CD4-positive, alpha-beta T cell treated with Interleukin-6 at 100 ng/mL for 8 hours (primary cell): ENCODE data around the gene NR4A2.

Experiments used
- DNase-seq: peaks from one replicate; pipeline ENCODE4 v3.0.0-alpha.2; 2020; ENCODE audit warnings: mixed read lengths, low spot score

NR4A2 gene

DNA sequence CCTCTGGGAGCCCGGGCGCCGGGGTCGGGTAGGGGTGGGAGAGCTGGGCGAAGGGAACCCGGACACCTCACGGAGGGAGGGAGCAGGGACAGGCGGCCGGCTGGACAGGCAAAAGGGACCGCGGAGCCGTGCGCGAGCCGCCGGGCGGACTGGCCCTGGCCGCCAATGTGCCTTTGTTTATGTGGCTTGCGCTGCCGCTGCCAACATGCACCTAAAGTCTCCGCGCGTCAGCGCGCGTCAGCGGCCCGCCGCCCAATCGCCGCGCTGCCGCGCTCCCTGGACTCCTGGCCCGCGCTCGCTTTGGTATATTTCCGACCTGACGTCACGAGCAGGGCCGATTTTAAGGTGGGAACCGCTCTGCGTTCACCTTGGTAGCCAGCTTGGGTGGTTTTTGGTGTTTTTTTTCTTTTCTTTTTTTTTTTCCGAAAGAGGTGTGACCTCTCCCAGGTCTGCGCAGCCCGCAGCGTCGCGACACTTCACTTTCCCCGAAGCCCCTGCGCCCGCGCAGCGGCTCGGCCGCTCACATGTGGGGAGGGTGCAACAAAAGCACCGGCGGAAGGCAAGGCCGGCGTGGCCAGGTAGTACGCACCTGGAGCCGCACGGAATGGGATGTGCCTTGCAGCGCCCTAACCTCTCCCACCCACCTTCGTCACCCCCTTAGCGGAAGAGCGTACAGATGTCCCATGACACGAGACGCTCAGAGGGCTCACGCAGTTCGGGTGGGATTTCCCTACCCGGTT is at the start of gene NR4A2:
Gene NR4A2 (minus strand): TSS at position 188 of the 740 bp plus-strand sequence. CDS start 2,535 bp downstream, outside the sequence.
- peak; percentile 87 for DNase-seq

GRCh38 chr2:156380117-156380645 is 47.7 kb upstream of the NR4A2 start:
- no peak for DNase-seq

DNA sequence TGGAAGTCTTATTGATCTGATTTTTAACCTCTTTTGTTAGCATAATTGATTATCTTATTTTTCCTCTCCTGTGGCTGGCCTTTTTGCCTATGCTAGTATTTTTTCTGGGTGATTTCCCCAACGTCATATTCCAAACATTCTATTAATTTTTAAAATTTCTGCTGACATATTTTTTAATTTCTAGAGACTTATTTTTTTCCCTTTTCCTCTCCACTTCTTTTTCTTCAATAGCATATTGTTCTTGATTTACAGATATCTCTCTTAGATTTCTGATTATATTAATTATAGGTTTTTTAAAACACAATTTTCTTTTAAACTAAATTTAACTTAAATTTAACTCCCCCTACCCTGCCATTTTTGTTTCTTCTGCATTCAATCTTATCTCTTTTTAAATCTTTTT is 47.2 kb upstream of the NR4A2 start:
- no peak for DNase-seq

GRCh38 chr2:156379071-156379470 is 46.5 kb upstream of the NR4A2 start:
- DNase-seq = no peak

DNA sequence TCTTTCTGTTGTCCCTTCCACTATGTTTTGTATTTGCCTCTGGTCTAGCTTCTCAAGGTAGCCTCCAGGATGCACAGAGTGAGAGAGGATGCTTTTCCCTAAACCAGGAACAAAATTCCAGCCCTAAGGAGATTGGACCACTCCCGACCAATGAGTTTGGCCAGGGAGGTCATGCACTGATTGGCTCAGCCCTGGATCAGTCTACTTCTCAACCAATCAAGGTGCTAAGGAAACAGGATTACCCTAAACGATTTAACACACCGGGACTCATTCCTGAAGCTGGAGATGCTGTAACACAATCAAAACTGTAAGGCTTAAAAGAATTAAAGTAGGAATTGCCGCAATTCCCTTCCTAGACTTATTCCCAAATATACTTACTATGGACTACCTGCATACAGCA is 34.2 kb upstream of the NR4A2 start:
- no peak for DNase-seq

GRCh38 chr2:156363141-156363540 is 30.6 kb upstream of the NR4A2 start:
- no peak for DNase-seq

DNA sequence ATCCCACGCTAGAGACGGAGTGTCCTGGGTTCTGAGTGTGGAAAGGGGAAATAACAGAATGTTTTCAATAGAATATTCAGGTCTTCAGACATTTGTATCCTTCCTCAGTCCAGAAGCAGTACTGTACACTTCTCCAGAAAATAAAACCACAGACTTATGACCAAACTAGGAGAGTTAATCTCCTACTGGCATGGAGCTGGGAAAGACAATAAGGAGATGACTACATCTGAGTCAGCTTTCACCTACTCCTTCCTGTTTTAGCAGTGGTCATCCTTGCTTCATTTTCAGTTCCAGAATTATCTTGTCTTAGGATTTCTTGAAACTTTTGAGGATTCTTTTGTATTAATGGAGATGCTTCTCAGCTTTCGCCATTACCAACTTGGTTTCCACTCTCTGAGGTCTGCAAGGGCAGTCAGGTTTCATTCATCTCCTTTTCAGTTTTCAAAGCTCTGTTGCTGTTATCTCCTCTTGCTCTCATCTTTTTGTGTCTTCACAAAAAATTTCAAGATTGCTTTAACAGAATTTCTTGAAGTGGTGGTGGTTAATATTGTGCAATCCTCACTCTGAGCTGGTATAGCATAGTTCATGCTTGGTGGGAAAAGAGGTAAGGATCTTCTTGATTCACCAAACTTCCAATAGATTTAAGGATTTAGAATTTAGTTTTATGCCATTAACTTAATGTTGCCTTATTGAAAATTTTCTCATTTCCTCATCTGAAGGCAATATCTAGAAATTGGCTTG is 23.7 kb upstream of the NR4A2 start:
- no peak for DNase-seq

- no peak for DNase-seq
These were observed 20.4 kb upstream of the NR4A2 start for GRCh38 chr2:156352911-156353310.

GRCh38 chr2:156350374-156351142 is 18.0 kb upstream of the NR4A2 start:
- DNase-seq = no peak

DNA sequence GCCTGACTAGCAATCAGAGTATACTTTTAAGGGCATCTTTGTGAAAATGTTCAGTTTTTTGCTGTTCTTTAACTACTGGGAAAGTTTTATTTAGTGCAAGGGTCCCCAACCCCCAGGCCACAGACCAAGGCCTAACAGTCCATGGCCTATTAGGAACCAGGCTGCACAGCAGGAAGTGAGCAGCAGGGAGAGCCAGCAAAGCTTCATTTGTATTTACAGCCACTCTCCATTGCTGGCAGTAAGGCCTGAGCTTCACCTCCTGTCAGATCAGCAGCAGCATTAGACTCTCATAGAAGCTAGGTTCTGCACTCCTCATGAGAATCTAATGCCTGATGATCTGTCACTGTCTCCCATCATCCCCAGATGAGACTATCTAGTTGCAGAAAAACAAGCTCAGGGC is 17.1 kb upstream of the NR4A2 start:
- DNase-seq = no peak

GRCh38 chr2:156349161-156349560 is 16.6 kb upstream of the NR4A2 start:
- no peak for DNase-seq

- DNase-seq = no peak
These were observed 14.9 kb upstream of the NR4A2 start for GRCh38 chr2:156347431-156347830.

GRCh38 chr2:156346731-156347130 is 14.2 kb upstream of the NR4A2 start:
- DNase-seq = no peak

DNA sequence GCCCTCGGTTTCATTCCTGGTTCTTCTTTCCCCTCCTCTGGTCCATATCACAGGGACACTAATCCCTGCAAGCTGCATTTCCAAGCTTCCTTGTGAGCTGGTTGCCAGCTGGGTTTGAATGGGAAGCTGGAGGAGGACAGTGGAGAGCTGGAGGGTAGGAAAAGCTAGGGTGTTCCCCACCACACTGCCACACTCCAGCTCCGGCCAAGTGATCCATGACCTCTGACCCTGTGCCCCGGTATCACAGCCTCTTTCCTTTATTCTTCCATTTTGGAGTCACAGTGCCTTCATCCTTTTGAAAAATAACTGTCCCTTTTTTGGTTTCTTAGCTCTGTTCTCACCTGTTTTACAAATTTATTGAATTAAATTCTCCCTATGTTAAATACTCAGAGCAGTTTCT is 13.1 kb upstream of the NR4A2 start:
- no peak for DNase-seq

GRCh38 chr2:156343940-156344301 is 11.4 kb upstream of the NR4A2 start:
- DNase-seq = no peak

DNA sequence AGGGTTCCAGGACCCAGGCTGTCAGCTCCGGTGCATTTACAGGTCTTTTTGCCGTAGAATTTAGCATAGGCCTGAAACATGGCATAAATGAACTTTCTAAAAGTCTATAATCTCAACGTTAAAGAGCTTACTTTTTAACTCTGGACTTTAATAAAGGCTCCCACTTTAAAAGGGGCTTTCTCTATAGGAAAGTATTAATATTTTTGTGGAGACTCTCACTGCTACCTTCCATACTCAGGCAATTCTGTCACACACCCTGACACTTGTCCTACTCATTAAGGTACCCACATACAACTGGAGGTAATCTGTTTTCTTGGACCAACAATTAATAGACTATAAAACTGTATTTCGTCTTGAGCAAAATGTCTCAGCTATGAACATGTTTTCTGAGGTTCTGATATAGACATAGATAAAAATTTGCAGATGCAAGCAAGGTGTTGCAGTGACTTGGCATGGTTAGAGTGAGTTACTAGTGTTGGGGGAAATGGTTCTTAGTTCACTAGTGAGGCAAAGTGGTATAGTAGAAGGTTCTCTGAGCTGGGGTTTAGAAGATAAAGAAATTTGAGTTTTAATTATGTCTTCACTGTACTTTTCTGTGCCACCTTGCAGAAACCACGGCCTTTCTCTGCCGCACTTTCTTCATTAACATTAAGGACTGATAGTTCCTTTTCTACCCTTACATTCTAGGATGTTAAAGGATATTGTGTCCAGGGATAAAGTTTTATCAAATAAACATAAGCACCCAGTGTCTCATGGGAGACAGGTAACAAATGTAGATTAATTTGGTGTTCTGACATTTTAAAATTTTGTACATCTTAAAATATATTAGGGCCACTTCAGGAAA is 10.8 kb upstream of the NR4A2 start:
- DNase-seq = no peak

DNA sequence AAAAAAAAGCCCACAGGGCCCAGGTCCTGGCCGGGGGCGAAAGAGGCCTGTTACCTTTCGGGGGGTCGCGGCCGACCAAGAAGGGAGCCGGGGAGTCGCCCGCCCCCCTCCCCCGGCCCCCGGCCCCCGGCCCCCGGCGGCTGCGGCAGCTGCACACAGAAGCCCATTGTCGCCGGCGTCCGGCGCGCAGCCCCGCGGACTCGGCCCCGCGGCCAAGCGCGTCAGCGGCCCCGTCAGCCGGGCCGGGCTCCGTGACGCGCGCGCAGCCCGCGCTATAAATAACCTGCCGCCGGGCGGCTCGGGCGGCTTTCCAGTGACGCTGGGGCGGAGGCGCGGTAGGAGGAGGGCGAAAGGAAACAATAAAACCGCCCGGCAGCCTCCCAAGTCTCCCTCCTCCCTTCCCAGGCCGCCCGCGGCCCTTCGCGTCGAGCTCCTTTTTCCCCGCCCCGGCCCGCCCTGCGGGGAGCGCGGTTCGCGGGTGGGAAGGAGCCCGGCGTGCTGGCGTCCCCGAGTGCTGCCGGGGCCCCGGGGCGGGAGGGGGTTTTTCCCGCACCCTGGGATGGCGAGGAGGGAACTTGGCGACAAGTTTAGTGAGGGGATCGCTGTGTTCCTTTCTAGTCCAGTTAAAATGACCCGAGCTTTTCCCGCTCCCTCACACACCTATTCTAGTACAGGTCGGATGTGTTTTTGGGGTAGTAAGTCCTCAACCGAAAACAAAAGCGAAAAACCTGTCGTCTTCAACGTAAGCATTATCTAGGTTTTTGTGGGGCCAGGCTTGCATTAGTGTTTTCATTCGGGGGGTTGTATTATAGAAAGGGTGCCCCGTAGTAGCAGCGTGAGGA is 10.0 kb upstream of the NR4A2 start:
- peak; percentile 79 for DNase-seq

GRCh38 chr2:156341452-156342253 is 9.1 kb upstream of the NR4A2 start:
- peak; percentile 84 for DNase-seq

DNA sequence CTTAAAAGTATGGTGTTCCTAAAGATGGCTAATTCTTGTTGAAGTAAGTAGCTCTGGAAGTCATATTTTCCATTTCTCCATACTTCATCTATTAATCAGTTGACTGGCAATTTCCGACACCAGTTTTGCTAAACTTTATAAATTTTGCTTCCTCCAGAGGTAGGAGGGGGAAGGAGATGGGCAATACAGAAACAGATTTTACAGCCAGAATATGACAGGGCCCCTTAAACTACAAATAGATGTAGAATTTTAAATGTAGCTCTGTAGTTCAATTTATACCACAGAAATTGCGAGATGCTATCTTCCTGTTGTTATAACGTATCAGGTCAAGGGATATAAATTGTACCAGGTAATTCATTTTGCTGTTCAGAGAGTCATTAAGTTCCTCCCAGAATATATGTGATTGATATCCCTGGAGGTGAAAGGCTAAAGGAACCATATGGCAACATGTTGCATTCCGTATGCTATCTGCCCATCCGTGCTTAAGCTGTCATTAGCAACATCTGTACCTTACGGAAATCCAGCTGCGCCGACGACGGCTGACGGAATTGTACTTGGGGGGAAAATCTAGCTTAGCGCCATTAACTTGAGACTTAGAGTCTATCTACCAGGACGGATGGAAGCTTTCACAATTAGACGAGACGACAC is 8.4 kb upstream of the NR4A2 start:
- DNase-seq = no peak
